Right lobe of liver (tissue), 6 donors: Measurements from ENCODE around the gene CA5A. TPM values are rescaled to one million over a fixed set of nuclear protein-coding genes. Genes with fewer than 3 reads are reported as not detected.

Source experiments
- ATAC-seq, 4 donors: fragments of 200-7000 bp; cut with Tn5 transposase; one replicate each; pipeline ENCODE4 v1.9.1; 2020; ENCODE audit warnings: mild to moderate bottlenecking in 4 of 4, moderate library complexity in 4 of 4
- DNase-seq, 3 donors: peaks; one replicate each; pipeline ENCODE4 v3.0.0-alpha.2; 2020
- H3K27ac ChIP-seq, 3 donors: fragments of 200-600 bp; one replicate each; pipeline ENCODE4 v1.8.0; 2022
- H3K27me3 ChIP-seq, 2 donors: fragments of 200-600 bp; one replicate each; pipeline ENCODE4 v1.8.0; 2022
- H3K36me3 ChIP-seq, 4 donors: fragments of 200-600 bp; sonication (generic) in 1 of 4; one replicate each; pipeline versions ENCODE4 v1.5.1 to v1.8.0; 2017 to 2022; ENCODE audit warnings: control low read depth in 1 of 4
- H3K4me1 ChIP-seq, 4 donors: fragments of 200-600 bp; sonication (generic) in 1 of 4; one replicate each; pipeline versions ENCODE4 v1.5.1 to v1.8.0; 2017 to 2022; ENCODE audit warnings: control low read depth in 1 of 4
- H3K4me3 ChIP-seq, 3 donors: fragments of 200-600 bp; one replicate each; pipeline ENCODE4 v1.8.0; 2022
- H3K9me3 ChIP-seq, 4 donors: fragments of 200-600 bp; sonication (generic) in 1 of 4; one replicate each; pipeline versions ENCODE4 v1.5.1 to v1.8.0; 2017 to 2022; ENCODE audit warnings: control low read depth in 1 of 4
- CTCF ChIP-seq, 4 donors: fragments of 200-600 bp in 3 of 4; fragments of 450-650 bp in 1 of 4; IDR thresholded peaks; one replicate each; pipeline versions ENCODE4 v1.5.1 to v1.8.0; 2016 to 2022; ENCODE audit warnings: antibody characterized with exemption in 4 of 4, mild to moderate bottlenecking in 2 of 4
- POLR2A ChIP-seq: fragments of 450-650 bp; IDR thresholded peaks from one replicate; pipeline ENCODE4 v1.6.1; 2017; ENCODE audit warnings: antibody characterized with exemption, mild to moderate bottlenecking
- WGBS: methylation state at CpG from one replicate; pipeline ENCODE4 v1.1.6; 2018; ENCODE audit warnings: low coverage, low lambda C conversion rate; ENCODE audit not compliant: insufficient coverage; ENCODE audit errors: missing lambda C conversion rate; 5-methylcytosine and 5-hydroxymethylcytosine counted together
- intact Hi-C, 2 donors: fragments of 100-400 bp; cut with DNase I; formaldehyde crosslinking; loops; one replicate each; pipeline versions ENCODE4 v1.11.2 to v1.14.1; 2022
- total RNA-seq, 6 experiments: library from RNA; depleted of rRNA in 2 of 6; stranded (reverse); fragments of >200 nt in 2 of 6; fragmentation: NEBNext Ultra II Directional in 3 of 6; extraction: Animal tissue kit (Norgen Biotek cat#: 25700) in 3 of 6; gene quantifications; one replicate each; pipeline versions ENCODE4 v1.1.0 to v1.2.4, GENCODE V29; 2016 to 2023
- donor health status: DM: no; HTN: yes; CAD: no.
- donor health status: DM: no; HTN: no; CAD: no.
- donor health status: DM: no; HTN: no; CAD: no.
- donor health status: DM: no; HTN: yes; CAD: no.
- donor health status: DM: no; HTN: yes; CAD: no.

Gene CA5A
- total RNA-seq, 6 experiments from 2014 or later, result 26.5 to 59.6 (median 30.2) TPM

DNA sequence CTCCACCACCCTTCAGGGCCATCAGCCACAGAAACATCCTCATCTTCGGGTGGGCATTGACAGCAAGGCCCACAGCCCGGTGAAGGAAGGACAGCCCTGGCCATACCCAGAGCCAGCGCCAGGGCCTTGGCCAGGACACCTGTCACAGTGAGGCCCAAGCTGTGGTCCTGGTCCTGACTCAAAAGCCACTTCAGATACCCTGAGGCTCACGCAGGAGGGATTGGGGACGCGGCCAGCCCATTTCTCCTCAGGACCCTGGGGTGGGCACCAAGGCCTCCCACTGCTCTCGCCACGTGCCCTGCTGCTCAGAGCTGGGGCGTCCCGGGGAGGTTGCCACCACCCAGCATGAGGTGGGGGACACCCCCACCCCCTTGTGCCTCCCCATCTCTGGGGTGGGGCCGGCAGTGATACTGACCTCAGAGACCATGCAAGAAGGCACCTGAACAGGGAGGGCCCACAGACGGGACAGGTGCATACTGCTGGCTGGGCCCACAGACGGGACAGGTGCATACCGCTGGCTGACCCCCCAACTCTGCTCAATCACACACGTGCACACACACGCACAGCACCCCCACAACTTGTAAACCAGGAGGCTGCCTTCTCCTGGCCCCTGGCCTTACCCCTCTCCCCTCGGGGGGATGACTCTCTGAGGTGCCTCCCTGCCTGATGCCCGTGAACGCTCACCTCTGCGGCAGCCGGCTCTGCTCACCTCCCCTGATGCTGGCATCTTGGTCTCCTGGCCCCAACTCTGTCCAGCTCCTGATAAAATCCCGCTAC is 81.2 kb downstream of the CA5A start:
- Histone ChIP-seq H3K36me3 (no peaks in the 10 kb centered on the region), H3K9me3 (no peaks in the 10 kb centered on the region), H3K4me3 (no peak overlapping the region), H3K4me1 (peaks cover 0 to 62% (median 4%) of the 10 kb centered on the region in 4 donors), H3K27me3 (no peaks in the 10 kb centered on the region), H3K27ac (peak overlapping the region in 2 of 3 donors; percentile 81 to 86)
- no peak for TF ChIP-seq CTCF (IDR thresholded peaks at IDR 0.05)
- TF ChIP-seq POLR2A, result no peak
- intact Hi-C loops, result no loop called here
- 70% methylated on average over 2 of the region's 22 CpGs for WGBS
- no peak for ATAC-seq
- DNase-seq, result no peak

DNA sequence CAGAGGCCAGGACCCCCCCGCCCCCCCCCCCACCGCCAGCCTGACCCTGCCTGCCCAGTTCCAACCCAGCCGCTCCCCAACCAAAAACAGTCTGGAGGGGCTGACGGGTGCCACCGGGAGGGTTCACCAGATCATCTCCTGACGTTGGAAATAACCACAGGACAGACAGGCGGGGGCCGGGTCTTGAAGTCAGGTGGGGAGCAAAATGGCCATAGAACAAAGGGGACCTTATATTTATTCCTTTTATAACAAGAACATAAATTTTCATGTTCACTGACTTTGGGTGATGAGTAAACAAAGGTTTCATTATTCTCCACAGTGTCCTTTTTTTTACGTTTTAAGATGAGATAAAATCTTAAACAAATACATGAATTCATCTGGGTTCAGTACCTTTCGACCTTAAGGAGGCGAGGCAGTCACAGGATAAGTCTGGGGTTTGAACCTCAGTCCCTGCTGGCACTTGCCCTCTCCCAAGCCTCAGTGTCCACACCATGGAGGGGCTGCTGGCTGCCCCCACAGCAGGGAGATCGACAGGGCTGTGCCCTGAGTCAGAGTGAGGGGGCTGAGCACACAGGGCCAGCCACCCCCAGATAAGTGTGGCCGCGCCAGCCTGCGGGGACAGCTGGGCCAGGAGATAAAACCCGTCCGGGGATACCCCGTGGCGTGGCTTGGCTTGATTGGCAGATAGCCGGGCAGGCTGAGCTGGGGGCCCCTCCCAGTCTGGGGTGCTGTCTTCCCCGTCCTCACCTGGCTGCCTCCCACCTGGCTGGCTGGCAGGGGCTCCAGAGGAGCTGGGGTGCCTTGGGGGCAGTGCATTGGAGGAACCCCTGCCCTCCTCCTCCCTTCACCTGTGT is 82.0 kb downstream of the CA5A start:
- 34% methylated on average over 9 of the region's 21 CpGs for WGBS
- H3K27ac ChIP-seq, result peak overlapping the region in 2 of 3 donors; percentile 79 to 86
- ATAC-seq (peak in 1 of 4 donors; percentile 0), DNase-seq (peak in 2 of 3 donors; percentile 61 to 71)
- no peaks in the 10 kb centered on the region for H3K9me3 ChIP-seq
- peak overlapping the region in 1 of 3 donors; percentile 3 for H3K4me3 ChIP-seq
- peaks cover 0 to 70% (median 4%) of the 10 kb centered on the region in 4 donors for H3K4me1 ChIP-seq
- intact Hi-C loops, result no loop called here
- TF ChIP-seq CTCF (IDR thresholded peaks at IDR 0.05) (no peak), POLR2A (no peak)
- H3K36me3 ChIP-seq, result no peaks in the 10 kb centered on the region
- no peaks in the 10 kb centered on the region for H3K27me3 ChIP-seq

- no peaks in the 10 kb centered on the region for H3K27me3 ChIP-seq
- H3K4me1 ChIP-seq, result peaks cover 2 to 78% (median 8%) of the 10 kb centered on the region in 4 donors
- WGBS, result 38% methylated on average over 2 of the region's 25 CpGs
- peak overlapping the region in 2 of 3 donors; percentile 79 to 86 for H3K27ac ChIP-seq
- intact Hi-C loops, result no loop called here
- DNase-seq (peak; percentile 96), ATAC-seq (peak; percentile 49 to 74 (median 64))
- no peaks in the 10 kb centered on the region for H3K9me3 ChIP-seq
- TF ChIP-seq POLR2A (peak; percentile 94), CTCF (IDR thresholded peaks at IDR 0.05) (no peak)
- H3K36me3 ChIP-seq, result no peaks in the 10 kb centered on the region
- peak overlapping the region in 1 of 3 donors; percentile 3 for H3K4me3 ChIP-seq
Observed at GRCh38 chr16:87853411-87854052, 82.8 kb downstream of the CA5A start.

DNA sequence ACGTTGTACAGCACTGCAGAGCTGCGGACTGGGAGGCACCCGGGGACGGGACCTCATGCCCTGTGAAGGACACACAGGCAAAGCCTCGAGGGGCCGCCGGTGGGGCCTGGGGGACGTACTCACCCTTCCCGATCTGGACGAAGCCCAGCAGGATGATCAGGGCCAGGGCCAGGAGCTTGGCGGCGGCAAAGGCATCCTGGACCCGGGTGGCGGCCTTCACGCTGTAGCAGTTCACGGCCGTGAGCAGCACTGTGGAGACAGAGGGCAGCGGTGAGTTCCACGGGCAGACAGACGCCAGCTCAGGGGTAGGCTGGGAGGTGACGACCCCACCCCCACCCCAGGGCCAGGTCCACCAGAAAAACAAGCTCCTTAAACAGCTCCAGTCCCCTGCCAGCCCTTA is 84.7 kb downstream of the CA5A start:
- no CpG with 5 or more reads among the region's 21 CpGs for WGBS
- Histone ChIP-seq H3K4me1 (peaks cover 2 to 89% (median 18%) of the 10 kb centered on the region in 4 donors), H3K9me3 (no peaks in the 10 kb centered on the region), H3K36me3 (no peaks in the 10 kb centered on the region), H3K4me3 (no peak overlapping the region), H3K27ac (no peak overlapping the region), H3K27me3 (no peaks in the 10 kb centered on the region)
- TF ChIP-seq CTCF (IDR thresholded peaks at IDR 0.05), result no peak
- TF ChIP-seq POLR2A, result no peak
- DNase-seq (peak in 2 of 3 donors; percentile 61 to 66), ATAC-seq (no peak)
- intact Hi-C loops, result no loop called here
